ENCODE data around the gene OSTM1. TPM values are rescaled to one million over a fixed set of nuclear protein-coding genes. Genes with fewer than 3 reads are reported as not detected.

OSTM1 gene
- total RNA-seq, 2 experiments from 2014 or later, result 7.1 to 7.5 TPM

GRCh38 chr6:108115598-108116058 lies 41.1 kb upstream of the OSTM1 start:
- Mint-ChIP-seq H3K4me1 (ENCODE audit: low read depth) (peaks cover 46% of the 10 kb centered on the region), H3K36me3 (ENCODE audit: low read depth) (no peaks in the 10 kb centered on the region), H3K9me3 (no peaks in the 10 kb centered on the region), H3K27ac (no peak overlapping the region), H3K4me3 (peak overlapping the region; percentile 72), H3K27me3 (ENCODE audit: low read depth) (peaks cover 87% of the 10 kb centered on the region)
- DNase-seq, result no peak
- intact Hi-C loops (cut with micrococcal nuclease), result loop anchor here (1.0 to 5.0 kb wide), 5 partner anchors 48 to 667 kb away; partner anchors contain the start of gene SNX3
- CTCF ChIA-PET, result interaction anchor here (1.0 to 1.8 kb wide), 6 partner anchors 11 to 377 kb away, joined by 3 to 6 read pairs (median 4); no protein-coding TSS in a partner anchor

GRCh38 chr6:108114841-108115597 lies 40.5 kb upstream of the OSTM1 start:
- H3K27ac Mint-ChIP-seq, result no peak overlapping the region
- no peaks in the 10 kb centered on the region for H3K9me3 Mint-ChIP-seq
- no peaks in the 10 kb centered on the region for H3K36me3 Mint-ChIP-seq (ENCODE audit: low read depth)
- peaks cover 46% of the 10 kb centered on the region for H3K4me1 Mint-ChIP-seq (ENCODE audit: low read depth)
- peak; percentile 49 for DNase-seq
- peaks cover 82% of the 10 kb centered on the region for H3K27me3 Mint-ChIP-seq (ENCODE audit: low read depth)
- intact Hi-C loops (cut with micrococcal nuclease), result loop anchor here (1.0 to 5.0 kb wide), 4 partner anchors 48 to 667 kb away; partner anchors contain the start of gene SNX3
- CTCF ChIA-PET, result interaction anchor here (0.6 to 1.8 kb wide), 8 partner anchors 11 to 655 kb away, joined by 3 to 6 read pairs (median 4); no protein-coding TSS in a partner anchor
- peak overlapping the region; percentile 72 for H3K4me3 Mint-ChIP-seq

- intact Hi-C loops (cut with micrococcal nuclease), result loop anchor here (1.0 to 2.0 kb wide), 3 partner anchors 147 to 412 kb away; partner anchors contain the start of gene SNX3
- Mint-ChIP-seq H3K36me3 (ENCODE audit: low read depth) (no peaks in the 10 kb centered on the region), H3K4me1 (ENCODE audit: low read depth) (peaks cover 40% of the 10 kb centered on the region), H3K27me3 (ENCODE audit: low read depth) (peaks cover 79% of the 10 kb centered on the region), H3K27ac (no peak overlapping the region), H3K4me3 (peak overlapping the region; percentile 72), H3K9me3 (no peaks in the 10 kb centered on the region)
- CTCF ChIA-PET, result interaction anchor here (0.5 to 3.8 kb wide), 10 partner anchors 10 to 1368 kb away, joined by 3 to 30 read pairs (median 4); no protein-coding TSS in a partner anchor
- DNase-seq, result no peak
Measured at GRCh38 chr6:108113557-108114519, 39.3 kb upstream of the OSTM1 start.

GRCh38 chr6:108108374-108108773 lies 33.8 kb upstream of the OSTM1 start:
- H3K4me1 Mint-ChIP-seq (ENCODE audit: low read depth), result no peaks in the 10 kb centered on the region
- no peak for DNase-seq
- H3K4me3 Mint-ChIP-seq, result no peak overlapping the region
- H3K36me3 Mint-ChIP-seq (ENCODE audit: low read depth), result no peaks in the 10 kb centered on the region
- no peaks in the 10 kb centered on the region for H3K9me3 Mint-ChIP-seq
- intact Hi-C loops (cut with micrococcal nuclease), result no loop called here
- CTCF ChIA-PET, result no interaction called here
- no peak overlapping the region for H3K27ac Mint-ChIP-seq
- H3K27me3 Mint-ChIP-seq (ENCODE audit: low read depth), result peaks cover 37% of the 10 kb centered on the region

- no peaks in the 10 kb centered on the region for H3K4me1 Mint-ChIP-seq (ENCODE audit: low read depth)
- CTCF ChIA-PET, result no interaction called here
- no peak overlapping the region for H3K4me3 Mint-ChIP-seq
- intact Hi-C loops (cut with micrococcal nuclease), result no loop called here
- DNase-seq, result no peak
- no peaks in the 10 kb centered on the region for H3K36me3 Mint-ChIP-seq (ENCODE audit: low read depth)
- H3K9me3 Mint-ChIP-seq, result no peaks in the 10 kb centered on the region
- peaks cover 24% of the 10 kb centered on the region for H3K27me3 Mint-ChIP-seq (ENCODE audit: low read depth)
- no peak overlapping the region for H3K27ac Mint-ChIP-seq
Measured at GRCh38 chr6:108107102-108107501, 32.6 kb upstream of the OSTM1 start.

DNA sequence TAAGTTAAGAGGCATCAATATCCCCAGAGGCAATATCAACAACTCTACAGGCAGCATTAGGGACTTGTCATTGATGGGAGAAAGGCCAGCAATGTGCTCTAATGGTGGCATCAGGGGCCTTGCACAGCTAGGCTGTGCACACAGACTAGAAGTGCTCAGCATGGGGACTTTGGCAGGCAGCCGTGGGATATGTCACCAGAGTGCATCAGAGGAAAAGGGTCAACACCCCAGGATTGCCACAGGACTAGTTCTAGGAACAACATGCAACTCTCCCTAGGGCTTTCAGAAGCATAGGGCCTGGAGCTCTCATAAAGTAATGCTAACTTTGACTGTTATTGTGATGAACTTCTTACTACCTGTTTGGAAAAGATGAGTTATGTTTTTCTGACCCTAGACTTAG lies 32.2 kb upstream of the OSTM1 start:
- no peaks in the 10 kb centered on the region for H3K9me3 Mint-ChIP-seq

DNA sequence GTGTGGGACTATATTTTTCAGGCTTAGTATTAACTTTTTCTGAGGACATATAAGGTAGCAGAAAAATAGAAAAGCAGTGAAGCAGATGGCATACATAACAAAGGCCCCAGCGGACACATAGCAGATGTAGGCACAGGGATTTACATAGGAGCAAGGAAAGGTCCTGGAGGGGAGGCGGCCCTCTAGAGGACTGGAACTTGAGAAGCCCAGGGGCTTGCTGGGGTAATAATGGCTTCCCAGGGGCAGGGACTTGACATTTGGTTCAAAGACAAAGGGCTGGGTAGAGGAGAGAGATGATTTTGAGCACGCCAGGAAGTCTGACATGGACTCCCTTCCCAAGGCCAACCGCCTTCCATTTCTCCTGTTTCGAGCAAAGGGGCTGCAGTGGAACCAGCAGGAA lies 31.7 kb upstream of the OSTM1 start:
- no peak for DNase-seq
- CTCF ChIA-PET, result interaction anchor here (1.1 kb wide), 1 partner anchor 386 kb away, joined by 5 read pairs; no protein-coding TSS in a partner anchor

More for the DNA sequence above, 32.2 kb upstream of the OSTM1 start:
- Mint-ChIP-seq H3K36me3 (ENCODE audit: low read depth) (no peaks in the 10 kb centered on the region), H3K27ac (no peak overlapping the region), H3K4me1 (ENCODE audit: low read depth) (no peaks in the 10 kb centered on the region), H3K27me3 (ENCODE audit: low read depth) (peaks cover 21% of the 10 kb centered on the region), H3K4me3 (no peak overlapping the region)
- intact Hi-C loops (cut with micrococcal nuclease), result no loop called here
- CTCF ChIA-PET, result no interaction called here
- DNase-seq, result no peak

DNA sequence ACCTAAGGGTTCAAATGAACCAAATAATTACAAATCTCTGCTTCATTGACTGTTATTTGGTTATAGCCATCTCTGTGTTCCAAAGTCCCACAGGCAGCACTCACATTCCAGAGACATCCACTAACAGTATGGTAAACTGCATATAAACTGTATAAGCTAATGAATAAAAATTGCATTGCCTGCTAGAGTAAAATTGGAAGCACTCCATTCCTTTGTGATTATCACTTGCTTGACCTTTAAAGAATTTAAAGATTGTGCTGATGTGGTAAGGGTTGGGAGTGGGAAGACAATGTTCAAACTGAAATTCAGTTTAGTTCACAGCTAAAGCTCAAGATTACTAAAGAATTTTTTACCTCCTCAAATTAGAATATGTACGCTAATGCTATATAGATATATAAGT lies 31.0 kb upstream of the OSTM1 start:
- intact Hi-C loops (cut with micrococcal nuclease), result no loop called here
- Mint-ChIP-seq H3K36me3 (ENCODE audit: low read depth) (no peaks in the 10 kb centered on the region), H3K4me1 (ENCODE audit: low read depth) (no peaks in the 10 kb centered on the region), H3K27ac (no peak overlapping the region), H3K27me3 (ENCODE audit: low read depth) (peaks cover 12% of the 10 kb centered on the region), H3K9me3 (no peaks in the 10 kb centered on the region), H3K4me3 (no peak overlapping the region)
- CTCF ChIA-PET, result interaction anchor here (1.1 kb wide), 1 partner anchor 386 kb away, joined by 5 read pairs; no protein-coding TSS in a partner anchor
- no peak for DNase-seq

More for the DNA sequence above, 31.7 kb upstream of the OSTM1 start:
- Mint-ChIP-seq H3K4me1 (ENCODE audit: low read depth) (no peaks in the 10 kb centered on the region), H3K27ac (no peak overlapping the region), H3K4me3 (no peak overlapping the region), H3K27me3 (ENCODE audit: low read depth) (peaks cover 19% of the 10 kb centered on the region), H3K36me3 (ENCODE audit: low read depth) (no peaks in the 10 kb centered on the region), H3K9me3 (no peaks in the 10 kb centered on the region)
- intact Hi-C loops (cut with micrococcal nuclease), result no loop called here

DNA sequence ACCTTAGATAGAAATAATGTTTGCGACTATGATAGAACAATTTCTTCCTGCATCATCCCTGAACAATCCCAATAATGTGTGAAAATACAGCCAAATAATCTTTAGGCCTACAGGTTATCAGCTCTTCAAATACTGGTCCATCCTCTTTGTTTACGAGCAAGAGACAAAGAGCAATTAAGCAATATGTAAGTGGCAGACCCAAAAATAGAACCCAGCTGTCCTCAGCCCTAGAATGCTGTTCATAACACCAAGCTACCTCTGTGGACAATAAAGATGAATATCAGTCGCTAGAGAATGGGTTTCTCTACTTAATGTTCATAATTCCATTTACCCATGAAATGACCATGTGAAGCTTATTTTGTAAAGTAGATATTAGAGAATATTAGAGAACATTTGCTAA lies 28.4 kb upstream of the OSTM1 start:
- no peak overlapping the region for H3K27ac Mint-ChIP-seq
- no peaks in the 10 kb centered on the region for H3K36me3 Mint-ChIP-seq (ENCODE audit: low read depth)
- H3K9me3 Mint-ChIP-seq, result no peaks in the 10 kb centered on the region
- peaks cover 4% of the 10 kb centered on the region for H3K27me3 Mint-ChIP-seq (ENCODE audit: low read depth)
- no peak overlapping the region for H3K4me3 Mint-ChIP-seq
- no peak for DNase-seq
- H3K4me1 Mint-ChIP-seq (ENCODE audit: low read depth), result no peaks in the 10 kb centered on the region
- intact Hi-C loops (cut with micrococcal nuclease), result no loop called here
- CTCF ChIA-PET, result interaction anchor here (0.6 kb wide), 2 partner anchors 105 to 970 kb away, joined by 3 read pairs; no protein-coding TSS in a partner anchor

GRCh38 chr6:108100003-108100402 lies 25.5 kb upstream of the OSTM1 start:
- Mint-ChIP-seq H3K27me3 (ENCODE audit: low read depth) (peaks cover 10% of the 10 kb centered on the region), H3K9me3 (no peaks in the 10 kb centered on the region), H3K4me1 (ENCODE audit: low read depth) (no peaks in the 10 kb centered on the region), H3K36me3 (ENCODE audit: low read depth) (peaks cover 1% of the 10 kb centered on the region), H3K4me3 (no peak overlapping the region), H3K27ac (no peak overlapping the region)
- CTCF ChIA-PET, result no interaction called here
- DNase-seq, result no peak
- intact Hi-C loops (cut with micrococcal nuclease), result no loop called here

- H3K4me3 Mint-ChIP-seq, result no peak overlapping the region
- no peaks in the 10 kb centered on the region for H3K4me1 Mint-ChIP-seq (ENCODE audit: low read depth)
- peaks cover 13% of the 10 kb centered on the region for H3K27me3 Mint-ChIP-seq (ENCODE audit: low read depth)
- intact Hi-C loops (cut with micrococcal nuclease), result no loop called here
- no peak overlapping the region for H3K27ac Mint-ChIP-seq
- CTCF ChIA-PET, result no interaction called here
- DNase-seq, result no peak
- H3K9me3 Mint-ChIP-seq, result no peaks in the 10 kb centered on the region
- H3K36me3 Mint-ChIP-seq (ENCODE audit: low read depth), result peaks cover 1% of the 10 kb centered on the region
Measured at GRCh38 chr6:108097882-108098281, 23.3 kb upstream of the OSTM1 start.

DNA sequence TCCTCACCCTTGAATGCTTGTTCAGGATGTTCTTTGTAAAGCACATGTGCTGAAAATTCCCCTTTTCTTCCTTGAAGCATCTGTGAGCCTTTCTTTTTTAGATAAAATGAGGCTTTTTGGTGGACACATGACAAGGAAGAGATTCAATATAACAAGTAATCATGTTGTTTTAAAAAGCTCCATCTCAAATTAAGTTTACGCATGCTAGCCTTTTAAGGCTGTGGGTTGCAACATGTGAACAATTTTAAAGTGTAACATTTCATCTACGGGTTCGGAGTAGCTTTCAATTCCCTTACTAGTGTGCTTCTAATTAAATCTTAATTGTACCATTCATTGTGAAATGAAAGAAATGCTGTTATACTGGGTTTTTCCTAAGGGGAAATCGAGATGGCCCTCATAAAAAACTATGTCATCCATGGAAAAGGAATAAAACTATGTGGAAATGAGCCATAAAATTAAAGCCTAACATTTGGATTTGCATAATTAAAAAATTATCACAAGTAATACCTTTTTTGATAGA lies 19.3 kb upstream of the OSTM1 start:
- Mint-ChIP-seq H3K4me1 (ENCODE audit: low read depth) (no peaks in the 10 kb centered on the region), H3K27ac (no peak overlapping the region), H3K9me3 (no peaks in the 10 kb centered on the region), H3K36me3 (ENCODE audit: low read depth) (peaks cover 1% of the 10 kb centered on the region), H3K4me3 (no peak overlapping the region), H3K27me3 (ENCODE audit: low read depth) (peaks cover 10% of the 10 kb centered on the region)
- CTCF ChIA-PET, result interaction anchor here (0.6 kb wide), 1 partner anchor 436 kb away, joined by 6 read pairs; no protein-coding TSS in a partner anchor
- intact Hi-C loops (cut with micrococcal nuclease), result no loop called here
- no peak for DNase-seq
